GM18520 (cell line): Measurements from ENCODE around the gene IFNLR1.

Experiments used
- ATAC-seq: cut with Tn5 transposase; IDR thresholded peaks from one replicate; pipeline ENCODE4 v1.9.1; 2021; ENCODE audit not compliant: unreplicated experiment

The IFNLR1 gene

DNA sequence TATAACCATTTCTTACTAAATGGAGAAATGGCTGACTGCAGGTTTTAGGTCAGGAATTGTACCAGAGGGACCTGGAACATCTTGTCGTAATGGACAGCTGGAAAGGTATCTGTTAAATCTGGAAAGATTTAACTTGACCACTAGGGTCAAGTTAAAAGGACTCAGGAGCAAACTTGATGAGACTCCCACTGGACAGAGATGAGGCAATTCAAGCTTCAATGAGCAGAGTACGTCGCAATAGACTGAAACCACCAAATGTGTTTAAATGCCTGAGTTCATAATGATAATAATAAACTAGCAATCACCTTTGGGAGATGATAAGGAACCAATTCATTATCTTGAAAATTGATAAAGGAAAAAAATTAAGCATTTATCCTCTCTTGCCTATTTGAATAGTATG, 8.7 kb downstream of the IFNLR1 start:
- no peak for ATAC-seq

DNA sequence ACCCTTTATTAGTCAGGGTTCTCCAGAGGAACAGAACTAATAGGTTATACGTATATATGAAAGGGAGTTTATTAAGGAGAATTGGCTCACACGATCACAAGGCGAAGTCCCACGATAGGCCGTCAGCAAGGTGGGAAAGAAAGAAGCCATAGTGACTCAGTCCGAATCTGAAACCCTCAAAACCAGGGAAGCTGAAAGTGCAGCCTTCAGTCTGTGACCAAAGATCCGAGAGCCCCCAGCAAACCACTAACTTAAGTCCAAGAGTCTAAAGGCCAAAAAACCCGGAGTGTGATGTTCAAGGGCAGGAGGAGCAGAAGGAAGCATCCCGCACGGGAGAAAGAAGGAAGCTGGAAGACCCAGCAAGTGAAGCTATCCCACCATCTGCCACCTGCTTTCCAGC, 9.9 kb downstream of the IFNLR1 start:
- no peak for ATAC-seq

DNA sequence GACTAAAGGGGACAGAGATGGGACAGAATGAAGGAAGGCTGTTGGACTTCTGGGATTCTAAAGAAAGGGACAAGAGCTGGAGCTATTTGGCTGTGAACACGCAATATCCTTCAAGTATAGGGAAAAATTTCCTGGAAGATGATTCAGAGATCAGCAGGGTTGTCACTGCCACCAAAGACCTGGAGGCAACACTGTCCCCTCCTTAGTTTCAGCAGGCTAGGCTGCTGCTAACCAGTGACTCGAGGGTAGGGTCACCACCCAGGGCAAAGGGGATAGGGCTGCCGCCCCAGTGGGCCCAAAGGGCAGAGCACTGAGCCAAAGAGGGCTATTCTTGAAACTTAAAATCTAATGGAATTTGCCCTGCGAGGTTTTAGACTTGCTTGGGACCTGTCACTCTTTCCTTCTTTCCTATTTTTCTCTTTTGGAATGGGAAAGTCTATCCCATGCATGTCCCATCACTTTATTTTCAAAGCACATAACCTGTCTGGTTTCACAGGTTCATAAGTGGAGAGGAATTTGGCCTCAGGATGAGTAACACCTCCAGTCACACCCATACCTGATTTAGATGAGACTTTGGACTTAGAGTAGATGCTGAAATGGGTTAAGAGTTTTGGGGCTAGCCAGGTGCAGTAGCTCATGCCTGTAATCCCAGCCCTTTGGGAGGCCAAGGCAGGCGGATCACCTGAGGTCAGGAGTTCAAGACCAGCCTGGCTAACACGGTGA, 11.9 kb downstream of the IFNLR1 start:
- no peak for ATAC-seq

DNA sequence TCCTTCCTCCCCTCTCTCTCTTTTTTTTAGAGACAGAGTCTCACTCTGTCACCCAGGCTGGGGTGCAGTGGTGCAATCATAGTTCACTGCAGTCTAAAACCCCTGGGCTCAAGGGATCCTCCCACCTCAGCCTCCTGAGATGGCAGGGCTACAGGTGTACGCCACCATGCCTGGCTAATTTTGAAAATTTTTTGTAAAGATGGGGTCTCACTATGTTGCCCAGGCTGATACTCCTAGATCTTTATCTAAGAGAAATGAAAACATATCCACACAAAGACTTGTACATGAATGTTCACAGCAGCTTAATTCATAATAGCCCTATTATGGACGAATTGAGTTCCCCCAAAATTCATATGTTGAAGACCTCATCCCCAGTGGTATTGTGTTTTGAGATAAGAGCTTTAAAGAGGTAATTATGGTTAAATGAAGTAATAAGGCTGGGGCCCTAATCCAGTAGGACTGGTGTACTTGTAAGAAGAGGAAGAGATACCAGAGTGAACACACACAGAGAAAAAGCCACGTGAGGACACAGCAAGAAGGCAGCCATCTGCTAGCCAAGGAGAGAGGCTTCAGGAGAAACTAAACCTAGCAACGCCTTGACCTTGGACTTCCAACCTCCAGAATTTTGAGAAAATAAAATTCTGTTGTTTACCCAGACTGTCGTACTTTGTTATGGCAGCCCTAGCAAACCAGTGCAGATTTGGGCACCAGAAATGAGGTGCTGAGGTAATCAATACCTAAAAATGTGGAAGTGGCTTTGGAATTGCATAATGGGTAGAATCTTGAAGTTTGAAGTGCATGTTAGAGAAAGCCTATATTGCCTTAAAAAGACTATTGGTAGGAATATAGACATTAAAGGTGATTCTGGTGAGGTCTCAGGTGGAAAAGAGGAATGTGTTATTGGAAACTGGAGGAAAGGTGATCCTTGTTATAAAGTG, 13.2 kb downstream of the IFNLR1 start:
- ATAC-seq: no peak

DNA sequence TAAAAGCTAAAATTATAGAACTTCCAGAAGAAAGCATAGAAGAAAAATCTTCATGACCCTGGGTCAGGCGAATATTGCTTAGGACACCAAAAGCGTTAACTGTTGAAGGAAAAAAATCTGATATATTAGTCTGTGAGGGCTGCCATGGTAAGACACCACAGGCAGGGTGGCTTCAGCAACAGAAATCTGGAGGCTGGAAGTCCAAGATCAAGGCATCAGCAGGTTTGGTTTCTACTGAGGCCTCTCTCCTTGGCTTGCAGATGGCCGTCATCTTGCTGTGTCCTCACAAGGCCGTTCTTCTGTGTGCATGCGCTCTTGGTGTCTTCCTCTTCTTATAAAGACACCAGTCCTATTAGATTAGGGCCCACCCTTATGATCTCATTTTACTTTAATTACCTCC, 14.5 kb downstream of the IFNLR1 start:
- ATAC-seq: no peak

DNA sequence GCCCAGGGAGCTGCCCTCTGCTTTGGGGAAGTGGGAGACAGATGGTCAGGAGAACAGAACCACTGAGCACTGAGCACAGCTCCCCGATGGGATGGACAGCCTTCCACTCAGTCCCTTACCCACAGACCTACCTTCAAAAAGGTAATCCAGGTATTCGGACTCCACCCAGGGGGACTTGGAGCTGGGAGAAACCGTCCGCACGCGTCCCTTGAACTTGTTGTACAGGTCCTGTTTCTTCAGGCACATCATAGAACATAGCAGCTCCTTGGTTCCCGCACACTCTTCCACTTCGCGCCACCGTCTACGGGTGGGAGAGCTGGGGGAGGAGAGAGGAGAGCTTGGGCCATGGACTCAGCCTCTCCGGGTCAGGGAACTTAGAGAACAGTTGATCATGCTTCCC, 17.8 kb downstream of the IFNLR1 start:
- ATAC-seq: no peak

GRCh38 chr1:24168245-24168644, 18.8 kb downstream of the IFNLR1 start:
- ATAC-seq: no peak

GRCh38 chr1:24167008-24167407, 20.1 kb downstream of the IFNLR1 start:
- no peak for ATAC-seq

DNA sequence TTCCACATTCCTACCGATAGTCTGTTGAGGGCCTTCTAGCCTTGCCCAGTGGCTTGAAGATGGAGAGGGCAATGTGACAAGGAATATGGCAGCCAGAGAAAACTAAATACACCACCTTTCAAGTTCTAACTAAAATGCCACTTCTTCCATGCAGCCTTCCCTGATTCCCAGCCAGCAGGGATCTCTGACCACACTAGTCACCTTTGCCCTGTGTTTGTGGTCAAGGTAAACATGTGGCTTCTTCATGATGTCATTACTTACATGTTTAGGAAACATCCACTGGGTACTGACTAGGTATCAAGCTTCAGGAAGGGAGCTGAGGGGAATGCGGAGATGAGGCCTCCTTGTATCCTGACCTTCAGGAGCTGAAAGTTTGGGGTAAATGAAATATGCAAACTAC, 21.6 kb downstream of the IFNLR1 start:
- no peak for ATAC-seq

DNA sequence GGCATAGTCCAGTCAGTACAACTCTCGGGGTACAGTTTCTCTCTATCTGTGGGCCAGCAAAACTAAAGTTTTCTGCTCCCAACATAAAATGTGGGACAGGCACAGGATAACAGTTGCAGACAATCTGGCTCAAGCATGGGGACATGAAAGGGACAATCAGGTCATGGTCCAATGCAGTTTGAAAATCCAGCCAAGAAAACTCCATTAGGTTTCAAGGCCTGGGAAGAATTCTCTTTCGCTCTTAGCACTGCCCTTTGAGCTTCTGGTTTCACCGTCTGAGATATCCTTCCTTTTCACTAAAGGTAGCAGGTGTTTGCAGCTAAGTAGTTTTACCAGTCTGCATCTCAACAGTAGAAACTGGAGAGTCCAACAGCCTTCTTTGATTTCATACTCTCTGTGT, 23.1 kb downstream of the IFNLR1 start:
- no peak for ATAC-seq

DNA sequence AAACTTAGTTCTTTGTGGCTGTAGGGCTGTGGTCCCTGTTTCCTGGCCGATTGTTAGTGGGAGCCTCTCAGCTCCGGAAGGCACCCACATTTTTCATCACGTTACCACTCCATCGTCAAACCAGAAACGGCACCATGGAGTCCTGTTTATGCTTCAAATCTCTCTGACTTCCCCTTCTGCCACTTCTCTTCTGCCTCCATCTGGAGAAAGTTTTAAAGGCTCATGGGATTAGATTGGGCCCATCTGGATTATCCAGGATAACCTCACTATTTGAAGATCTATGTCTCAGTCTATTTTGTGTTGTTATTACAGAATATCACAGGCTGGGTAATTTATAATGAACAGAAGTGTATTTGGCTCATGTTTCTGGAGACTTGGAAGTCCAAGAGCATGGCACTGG, 24.9 kb downstream of the IFNLR1 start:
- ATAC-seq: no peak

- ATAC-seq: no peak
Measured at GRCh38 chr1:24161270-24161669, 25.8 kb downstream of the IFNLR1 start.

DNA sequence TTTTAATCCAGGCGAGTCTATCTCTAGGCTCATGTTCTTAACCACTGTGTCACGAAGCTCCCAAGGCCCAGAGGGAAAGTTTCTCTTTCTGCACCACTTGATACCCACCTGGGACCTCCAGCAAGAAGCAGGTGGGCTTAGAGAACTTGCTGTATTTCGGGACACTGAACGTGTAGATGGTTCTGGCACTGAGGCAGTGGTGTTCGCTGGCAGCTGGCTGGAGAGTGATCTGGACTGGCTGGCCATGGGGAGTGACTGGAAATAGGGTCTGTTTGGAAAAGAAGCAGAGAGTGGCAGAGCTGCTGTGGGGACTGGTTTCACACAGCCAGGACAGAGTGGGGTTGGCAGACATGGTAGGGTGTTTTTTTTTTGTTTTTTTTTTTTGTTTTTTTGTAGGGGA, 27.7 kb downstream of the IFNLR1 start:
- ATAC-seq: no peak

DNA sequence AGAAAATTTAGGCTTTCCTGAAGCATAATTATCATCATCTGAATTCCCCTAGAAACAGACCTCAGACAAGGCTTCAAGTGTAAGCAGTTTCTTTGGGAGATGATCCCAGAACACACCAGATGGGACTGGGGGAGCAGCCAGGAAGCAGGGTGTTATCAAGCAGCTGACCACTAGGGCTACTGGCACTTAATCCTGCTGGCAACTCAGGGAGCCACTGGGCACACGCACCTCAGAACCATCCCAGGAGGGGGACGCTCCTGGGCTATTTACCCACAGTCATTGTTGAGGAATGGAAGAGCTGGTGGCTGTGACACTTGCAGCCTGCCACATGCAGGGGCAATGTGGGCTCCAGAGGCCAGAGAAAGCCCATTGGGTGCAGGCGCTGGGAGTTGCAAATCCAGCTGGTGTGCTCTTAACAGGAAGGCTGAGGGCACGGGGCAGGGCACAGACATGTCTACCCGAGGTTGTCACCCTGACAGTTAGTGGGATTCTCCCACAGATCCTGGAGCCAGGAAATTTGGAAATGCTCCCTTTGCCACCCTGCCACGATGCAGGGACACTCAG, 29.1 kb downstream of the IFNLR1 start:
- ATAC-seq: no peak

DNA sequence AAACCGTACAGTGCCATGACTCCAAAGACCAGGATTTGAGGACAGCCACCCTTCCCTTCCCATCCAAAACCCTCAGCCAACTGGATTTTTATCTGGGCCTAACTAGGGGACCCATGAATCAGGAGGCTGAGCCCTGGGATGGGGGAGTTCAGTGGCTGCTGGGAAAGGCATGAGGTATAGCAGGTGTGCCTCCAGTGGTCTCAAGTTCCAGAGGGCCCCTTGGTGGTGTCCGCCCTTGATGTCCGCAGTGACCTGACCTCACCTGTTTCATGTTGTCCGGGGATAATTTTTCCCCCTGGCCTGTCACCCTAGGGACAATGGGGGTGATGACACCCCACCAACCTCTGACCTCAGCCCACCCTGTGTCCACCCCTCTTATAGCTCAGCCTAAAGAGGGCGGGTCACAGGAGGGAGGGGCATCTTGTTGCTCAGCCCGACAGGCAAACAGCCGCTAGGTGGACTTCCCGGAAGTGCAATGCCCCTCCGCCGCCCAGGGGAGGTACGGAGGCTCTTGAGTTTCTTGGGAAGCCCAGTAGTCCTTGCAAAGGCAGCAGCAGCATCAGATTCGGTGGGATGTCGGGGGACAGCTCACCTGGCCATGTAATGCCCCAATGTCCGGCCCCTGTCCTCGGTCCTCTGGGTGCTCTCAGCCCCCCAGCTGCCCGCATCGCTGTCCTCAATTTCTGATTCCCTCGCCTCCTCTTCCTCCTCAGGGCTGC, 30.4 kb downstream of the IFNLR1 start:
- ATAC-seq: no peak

- ATAC-seq: no peak
Measured at GRCh38 chr1:24155011-24155782, 31.9 kb downstream of the IFNLR1 start.

GRCh38 chr1:24154215-24154614, 32.9 kb downstream of the IFNLR1 start:
- no peak for ATAC-seq

- no peak for ATAC-seq
Measured at GRCh38 chr1:24152631-24153494, 34.2 kb downstream of the IFNLR1 start.

DNA sequence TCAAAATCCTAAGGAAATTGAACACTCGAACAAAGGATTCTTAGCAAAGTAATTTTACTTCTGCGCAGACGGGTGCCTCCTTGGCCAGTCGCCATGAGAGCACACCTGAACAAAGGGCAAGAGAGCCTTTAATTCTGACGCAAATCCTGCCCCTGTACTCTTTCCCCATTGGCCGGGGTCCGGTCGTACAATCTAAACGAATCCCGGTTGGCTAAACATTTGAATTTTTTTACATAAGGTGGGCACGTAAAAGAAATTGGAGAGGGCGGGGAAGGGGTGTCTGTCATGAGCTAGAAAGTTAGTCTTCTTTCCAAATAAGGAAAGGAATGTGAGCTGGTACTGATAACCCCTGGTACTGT, 35.9 kb downstream of the IFNLR1 start:
- no peak for ATAC-seq
